Measurements from ENCODE around the gene AMY1B.
"Not testable (repeated sequence)": the region's sequence is repeated elsewhere in the genome, so short reads cannot be mapped to it uniquely, and the experiment has no call there.

The AMY1B gene

DNA sequence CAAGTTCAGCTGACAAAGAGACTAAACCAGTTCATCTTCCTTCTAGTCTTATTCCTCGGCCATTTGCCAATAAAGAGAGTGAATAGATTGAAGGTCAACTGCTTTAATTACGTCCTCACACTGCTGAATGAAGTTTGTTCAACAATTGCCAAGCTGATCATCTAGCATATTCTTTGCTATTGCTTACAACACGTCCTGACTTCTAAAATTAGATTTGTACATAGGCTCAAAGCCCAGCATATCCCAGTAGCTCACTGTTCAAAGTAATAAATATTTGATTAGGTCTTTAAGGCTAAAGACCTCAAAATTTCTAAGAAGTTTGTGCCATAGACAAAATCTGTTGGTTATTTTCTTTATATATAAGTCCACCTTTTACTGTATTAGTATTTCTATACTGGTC is 19.7 kb downstream of the AMY1B start:
- WGBS: no CpG with 5 or more reads among the region's 3 CpGs
- not testable (repeated sequence) for H2AK5ac ChIP-seq (ENCODE audit: low read length, severe bottlenecking); H3K9me3 ChIP-seq (ENCODE audit: control insufficient read depth, low read length); H2BK12ac ChIP-seq (ENCODE audit: low read length in 2 of 2); H2BK120ac ChIP-seq (ENCODE audit: low read depth, low read length); H3K27me3 ChIP-seq (ENCODE audit: control insufficient read depth in 1 of 2, insufficient read depth in 1 of 2, low read length in 2 of 2); H3K23ac ChIP-seq (ENCODE audit: low read length in 2 of 2); H3K18ac ChIP-seq (ENCODE audit: low read depth in 1 of 2, low read length in 2 of 2); H2AFZ ChIP-seq (ENCODE audit: low read depth, low read length); H2BK5ac ChIP-seq (ENCODE audit: low read depth, low read length, poor library complexity, severe bottlenecking); H3K79me1 ChIP-seq (replicated peaks; ENCODE audit: low read length, poor library complexity, severe bottlenecking); H3K4ac ChIP-seq (ENCODE audit: low read depth in 1 of 2, low read length in 2 of 2); H3K9ac ChIP-seq (ENCODE audit: low read length); H2BK15ac ChIP-seq (ENCODE audit: low read depth, poor library complexity, severe bottlenecking); H3K36me3 ChIP-seq (ENCODE audit: control insufficient read depth in 1 of 2, insufficient read depth in 2 of 2, low read depth in 1 of 2, low read length in 2 of 2); H4K91ac ChIP-seq (ENCODE audit: low read length); DNase-seq; H3K4me1 ChIP-seq (ENCODE audit: control insufficient read depth, insufficient read depth, low read depth, low read length); H3K4me3 ChIP-seq (ENCODE audit: insufficient read depth in 1 of 2, low read depth in 1 of 2, low read length in 2 of 2); H3K27ac ChIP-seq (ENCODE audit: low read length, poor library complexity, severe bottlenecking); H3K4me2 ChIP-seq (ENCODE audit: low read length, poor library complexity, severe bottlenecking); H3K14ac ChIP-seq (ENCODE audit: low read length in 2 of 2); H4K8ac ChIP-seq (ENCODE audit: low read length)

GRCh38 chr1:103655460-103655859 is 40.5 kb downstream of the AMY1B start, which contains the start of gene AMY1A:
Gene AMY1A (plus strand): TSS chr1:103655760. CDS start chr1:103656331, 571 bp downstream.
- H2BK12ac ChIP-seq (ENCODE audit: low read length in 2 of 2); H3K79me1 ChIP-seq (replicated peaks; ENCODE audit: low read length, poor library complexity, severe bottlenecking); H2AK5ac ChIP-seq (ENCODE audit: low read length, severe bottlenecking); H3K27me3 ChIP-seq (ENCODE audit: control insufficient read depth in 1 of 2, insufficient read depth in 1 of 2, low read length in 2 of 2); H3K4me2 ChIP-seq (ENCODE audit: low read length, poor library complexity, severe bottlenecking); H3K23ac ChIP-seq (ENCODE audit: low read length in 2 of 2); H2BK120ac ChIP-seq (ENCODE audit: low read depth, low read length); H3K18ac ChIP-seq (ENCODE audit: low read depth in 1 of 2, low read length in 2 of 2); H3K9ac ChIP-seq (ENCODE audit: low read length); H2BK15ac ChIP-seq (ENCODE audit: low read depth, poor library complexity, severe bottlenecking); H2AFZ ChIP-seq (ENCODE audit: low read depth, low read length); H2BK5ac ChIP-seq (ENCODE audit: low read depth, low read length, poor library complexity, severe bottlenecking); H3K4me1 ChIP-seq (ENCODE audit: control insufficient read depth, insufficient read depth, low read depth, low read length); H4K91ac ChIP-seq (ENCODE audit: low read length); H3K27ac ChIP-seq (ENCODE audit: low read length, poor library complexity, severe bottlenecking); H3K4ac ChIP-seq (ENCODE audit: low read depth in 1 of 2, low read length in 2 of 2); H3K4me3 ChIP-seq (ENCODE audit: insufficient read depth in 1 of 2, low read depth in 1 of 2, low read length in 2 of 2); H3K14ac ChIP-seq (ENCODE audit: low read length in 2 of 2); H3K36me3 ChIP-seq (ENCODE audit: control insufficient read depth in 1 of 2, insufficient read depth in 2 of 2, low read depth in 1 of 2, low read length in 2 of 2); DNase-seq; H4K8ac ChIP-seq (ENCODE audit: low read length); H3K9me3 ChIP-seq (ENCODE audit: control insufficient read depth, low read length): not testable (repeated sequence)
- WGBS: no CpG with 5 or more reads among the region's 5 CpGs

DNA sequence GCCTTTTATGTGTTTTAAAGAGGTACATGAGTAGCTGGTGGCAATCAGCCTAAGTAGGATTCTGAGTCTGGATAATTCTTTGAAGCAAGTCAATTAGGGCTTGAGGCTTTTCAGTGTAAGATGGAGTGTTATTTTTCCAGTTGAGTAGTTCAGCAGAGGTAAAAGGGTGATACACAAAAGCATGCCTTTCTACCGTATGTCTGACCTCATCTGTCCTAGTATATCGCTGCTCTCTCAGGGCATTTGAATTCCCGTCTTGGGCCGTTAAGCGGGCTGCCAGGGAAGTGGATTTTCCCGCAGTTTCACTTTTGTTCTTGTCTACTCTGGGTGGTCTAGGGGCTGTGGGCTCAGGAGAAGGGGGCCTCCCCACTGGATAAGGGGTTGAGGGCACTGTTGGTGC is 41.9 kb downstream of the AMY1B start:
- H2BK12ac ChIP-seq (ENCODE audit: low read length in 2 of 2); H3K23ac ChIP-seq (ENCODE audit: low read length in 2 of 2); H4K8ac ChIP-seq (ENCODE audit: low read length); H2BK5ac ChIP-seq (ENCODE audit: low read depth, low read length, poor library complexity, severe bottlenecking); H3K4me3 ChIP-seq (ENCODE audit: insufficient read depth in 1 of 2, low read depth in 1 of 2, low read length in 2 of 2); H4K91ac ChIP-seq (ENCODE audit: low read length); H3K18ac ChIP-seq (ENCODE audit: low read depth in 1 of 2, low read length in 2 of 2); H2BK120ac ChIP-seq (ENCODE audit: low read depth, low read length); H3K4ac ChIP-seq (ENCODE audit: low read depth in 1 of 2, low read length in 2 of 2); H2AK5ac ChIP-seq (ENCODE audit: low read length, severe bottlenecking); H3K27me3 ChIP-seq (ENCODE audit: control insufficient read depth in 1 of 2, insufficient read depth in 1 of 2, low read length in 2 of 2); H3K4me2 ChIP-seq (ENCODE audit: low read length, poor library complexity, severe bottlenecking); H2BK15ac ChIP-seq (ENCODE audit: low read depth, poor library complexity, severe bottlenecking); H2AFZ ChIP-seq (ENCODE audit: low read depth, low read length); H3K79me1 ChIP-seq (replicated peaks; ENCODE audit: low read length, poor library complexity, severe bottlenecking); H3K36me3 ChIP-seq (ENCODE audit: control insufficient read depth in 1 of 2, insufficient read depth in 2 of 2, low read depth in 1 of 2, low read length in 2 of 2); H3K9me3 ChIP-seq (ENCODE audit: control insufficient read depth, low read length); H3K9ac ChIP-seq (ENCODE audit: low read length); DNase-seq; H3K4me1 ChIP-seq (ENCODE audit: control insufficient read depth, insufficient read depth, low read depth, low read length); H3K14ac ChIP-seq (ENCODE audit: low read length in 2 of 2); H3K27ac ChIP-seq (ENCODE audit: low read length, poor library complexity, severe bottlenecking): not testable (repeated sequence)
- no CpG with 5 or more reads among the region's 6 CpGs for WGBS

DNA sequence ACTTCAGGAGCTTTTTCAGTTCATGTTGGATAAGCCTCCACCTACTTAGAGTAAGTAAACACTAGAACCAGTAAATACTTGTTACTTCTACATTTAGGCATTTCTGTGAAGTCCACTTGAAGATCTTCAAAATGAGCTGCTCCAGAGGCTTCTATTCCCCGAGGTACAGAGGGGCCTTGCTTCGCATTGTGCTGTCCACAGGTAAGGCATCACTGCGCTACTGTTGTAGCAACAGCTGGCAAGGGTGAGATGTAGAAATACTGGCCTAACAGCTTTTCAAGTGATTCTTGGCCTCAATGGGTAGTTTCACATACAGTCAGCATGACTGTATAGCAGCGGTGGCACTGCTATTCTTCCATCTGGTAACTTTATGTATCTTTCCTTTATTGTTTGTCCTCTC is 45.1 kb downstream of the AMY1B start:
- not testable (repeated sequence) for H3K14ac ChIP-seq (ENCODE audit: low read length in 2 of 2); H3K18ac ChIP-seq (ENCODE audit: low read depth in 1 of 2, low read length in 2 of 2); H3K9ac ChIP-seq (ENCODE audit: low read length); H3K4me2 ChIP-seq (ENCODE audit: low read length, poor library complexity, severe bottlenecking); H2AFZ ChIP-seq (ENCODE audit: low read depth, low read length); H3K36me3 ChIP-seq (ENCODE audit: control insufficient read depth in 1 of 2, insufficient read depth in 2 of 2, low read depth in 1 of 2, low read length in 2 of 2); H3K27ac ChIP-seq (ENCODE audit: low read length, poor library complexity, severe bottlenecking); H2BK120ac ChIP-seq (ENCODE audit: low read depth, low read length); H3K4ac ChIP-seq (ENCODE audit: low read depth in 1 of 2, low read length in 2 of 2); DNase-seq; H3K4me3 ChIP-seq (ENCODE audit: insufficient read depth in 1 of 2, low read depth in 1 of 2, low read length in 2 of 2); H3K9me3 ChIP-seq (ENCODE audit: control insufficient read depth, low read length); H2BK12ac ChIP-seq (ENCODE audit: low read length in 2 of 2); H2BK5ac ChIP-seq (ENCODE audit: low read depth, low read length, poor library complexity, severe bottlenecking); H3K27me3 ChIP-seq (ENCODE audit: control insufficient read depth in 1 of 2, insufficient read depth in 1 of 2, low read length in 2 of 2); H2BK15ac ChIP-seq (ENCODE audit: low read depth, poor library complexity, severe bottlenecking); H3K4me1 ChIP-seq (ENCODE audit: control insufficient read depth, insufficient read depth, low read depth, low read length); H4K91ac ChIP-seq (ENCODE audit: low read length); H3K23ac ChIP-seq (ENCODE audit: low read length in 2 of 2); H3K79me1 ChIP-seq (replicated peaks; ENCODE audit: low read length, poor library complexity, severe bottlenecking); H2AK5ac ChIP-seq (ENCODE audit: low read length, severe bottlenecking); H4K8ac ChIP-seq (ENCODE audit: low read length)
- WGBS: no CpG with 5 or more reads among the region's 4 CpGs

All from mesenchymal stem cell (in vitro differentiated cells and primary cell).